Measurements from ENCODE around the gene COL8A1. TPM values are rescaled to one million over a fixed set of nuclear protein-coding genes. Genes with fewer than 3 reads are reported as not detected.

Gene COL8A1
- total RNA-seq, 1 donor from 2014 or later, result 23.1 TPM

GRCh38 chr3:99644746-99645145, 6.4 kb downstream of the COL8A1 start:
- no peaks in the 10 kb centered on the region for H3K36me3 ChIP-seq
- H3K27me3 ChIP-seq, result no peaks in the 10 kb centered on the region
- no peaks in the 10 kb centered on the region for H3K9me3 ChIP-seq
- H3K4me3 ChIP-seq, result no peak overlapping the region
- TF ChIP-seq POLR2AphosphoS5 (IDR thresholded peaks at IDR 0.05; ENCODE audit: insufficient read depth in 1 of 2, low read depth in 1 of 2), result no peak
- no peak for TF ChIP-seq POLR2A (IDR thresholded peaks at IDR 0.05)
- no peak for TF ChIP-seq CTCF (IDR thresholded peaks at IDR 0.05)
- no peak for DNase-seq (ENCODE audit: extremely low spot score in 2 of 2)
- peaks cover 7% of the 10 kb centered on the region for H3K4me1 ChIP-seq
- intact Hi-C loops (cut with DNase I), result no loop called here
- H3K27ac ChIP-seq, result peak overlapping the region; percentile 40

GRCh38 chr3:99645277-99646106, 7.1 kb downstream of the COL8A1 start:
- no peaks in the 10 kb centered on the region for H3K9me3 ChIP-seq
- no peak for DNase-seq (ENCODE audit: extremely low spot score in 2 of 2)
- no peaks in the 10 kb centered on the region for H3K27me3 ChIP-seq
- H3K36me3 ChIP-seq, result no peaks in the 10 kb centered on the region
- TF ChIP-seq POLR2A (IDR thresholded peaks at IDR 0.05) (no peak), CTCF (IDR thresholded peaks at IDR 0.05) (peak; percentile 4 to 66 (median 51)), POLR2AphosphoS5 (IDR thresholded peaks at IDR 0.05; ENCODE audit: insufficient read depth in 1 of 2, low read depth in 1 of 2) (no peak)
- intact Hi-C loops (cut with DNase I), result no loop called here
- peak overlapping the region; percentile 40 for H3K27ac ChIP-seq
- H3K4me1 ChIP-seq, result peaks cover 7% of the 10 kb centered on the region
- H3K4me3 ChIP-seq, result no peak overlapping the region

GRCh38 chr3:99646107-99646435, 7.7 kb downstream of the COL8A1 start:
- H3K4me3 ChIP-seq, result no peak overlapping the region
- peaks cover 8% of the 10 kb centered on the region for H3K4me1 ChIP-seq
- no peaks in the 10 kb centered on the region for H3K27me3 ChIP-seq
- peak overlapping the region; percentile 40 for H3K27ac ChIP-seq
- no peak for DNase-seq (ENCODE audit: extremely low spot score in 2 of 2)
- intact Hi-C loops (cut with DNase I), result no loop called here
- no peak for TF ChIP-seq POLR2AphosphoS5 (IDR thresholded peaks at IDR 0.05; ENCODE audit: insufficient read depth in 1 of 2, low read depth in 1 of 2)
- TF ChIP-seq POLR2A (IDR thresholded peaks at IDR 0.05), result no peak
- TF ChIP-seq CTCF (IDR thresholded peaks at IDR 0.05), result no peak
- H3K36me3 ChIP-seq, result no peaks in the 10 kb centered on the region
- no peaks in the 10 kb centered on the region for H3K9me3 ChIP-seq

- peaks cover 13% of the 10 kb centered on the region for H3K4me1 ChIP-seq
- H3K36me3 ChIP-seq, result no peaks in the 10 kb centered on the region
- intact Hi-C loops (cut with DNase I), result no loop called here
Observed at GRCh38 chr3:99647081-99647480, 8.7 kb downstream of the COL8A1 start.

More at GRCh38 chr3:99647081-99647480, 8.7 kb downstream of the COL8A1 start:
- H3K27me3 ChIP-seq, result no peaks in the 10 kb centered on the region
- TF ChIP-seq CTCF (IDR thresholded peaks at IDR 0.05) (no peak), POLR2A (IDR thresholded peaks at IDR 0.05) (no peak), POLR2AphosphoS5 (IDR thresholded peaks at IDR 0.05; ENCODE audit: insufficient read depth in 1 of 2, low read depth in 1 of 2) (no peak)
- DNase-seq (ENCODE audit: extremely low spot score in 2 of 2), result no peak
- H3K4me3 ChIP-seq, result no peak overlapping the region
- no peaks in the 10 kb centered on the region for H3K9me3 ChIP-seq
- no peak overlapping the region for H3K27ac ChIP-seq

All from vagina (tissue), 2 donors.